ENCODE measurements around the gene ILF3. TPM values are rescaled to one million over a fixed set of nuclear protein-coding genes. Genes with fewer than 3 reads are reported as not detected.

Gene ILF3
- total and polyA plus RNA-seq, 5 donors from 2014 or later: 54.8 to 444 (median 63.8) TPM

DNA sequence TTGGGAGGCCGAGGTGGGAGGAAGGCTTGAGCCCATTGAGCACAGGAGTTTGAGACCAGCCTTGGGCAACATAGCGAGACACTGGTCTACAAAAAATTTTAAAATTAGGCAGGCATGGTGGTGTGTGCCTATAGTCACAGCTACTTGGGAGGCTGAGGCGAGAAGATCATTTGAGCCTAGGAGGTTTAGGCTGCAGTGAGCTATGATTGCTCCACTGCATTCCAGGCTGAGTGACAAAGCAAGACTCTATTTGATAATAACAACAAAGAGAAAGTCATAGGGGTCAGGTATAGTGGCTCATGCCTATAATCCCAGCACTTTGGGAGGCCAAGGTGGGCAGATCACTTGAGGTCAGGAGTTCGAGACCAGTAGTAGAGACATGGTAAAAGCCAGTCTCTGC, 33.4 kb upstream of the ILF3 start:
- Mint-ChIP-seq H3K4me1 (peaks cover 5 to 68% (median 34%) of the 10 kb centered on the region in 4 donors), H3K36me3 (peaks cover 25% of the 10 kb centered on the region), H3K27me3 (no peaks in the 10 kb centered on the region), H3K27ac (peak overlapping the region; percentile 64 to 83 (median 75)), H3K9me3 (no peaks in the 10 kb centered on the region), H3K4me3 (peak overlapping the region in 2 of 4 donors; percentile 54 to 64)
- ATAC-seq (ENCODE audit: low read depth in 2 of 2): no peak
- Histone ChIP-seq H3K36me3 (ENCODE audit: control insufficient read depth, insufficient read depth, low read length) (peaks cover 11% of the 10 kb centered on the region), H3K9me3 (ENCODE audit: control insufficient read depth in 2 of 2, low read length in 2 of 2) (no peaks in the 10 kb centered on the region), H3K27ac (ENCODE audit: insufficient read depth, low read length, poor library complexity, severe bottlenecking) (no peak overlapping the region), H3K4me3 (ENCODE audit: low read depth, low read length) (no peak overlapping the region), H3K4me1 (ENCODE audit: control insufficient read depth, insufficient read depth, low read length, poor library complexity, severe bottlenecking) (peaks cover 29% of the 10 kb centered on the region), H3K27me3 (ENCODE audit: control insufficient read depth, insufficient read depth, low read length) (no peaks in the 10 kb centered on the region)
- no peak for DNase-seq

DNA sequence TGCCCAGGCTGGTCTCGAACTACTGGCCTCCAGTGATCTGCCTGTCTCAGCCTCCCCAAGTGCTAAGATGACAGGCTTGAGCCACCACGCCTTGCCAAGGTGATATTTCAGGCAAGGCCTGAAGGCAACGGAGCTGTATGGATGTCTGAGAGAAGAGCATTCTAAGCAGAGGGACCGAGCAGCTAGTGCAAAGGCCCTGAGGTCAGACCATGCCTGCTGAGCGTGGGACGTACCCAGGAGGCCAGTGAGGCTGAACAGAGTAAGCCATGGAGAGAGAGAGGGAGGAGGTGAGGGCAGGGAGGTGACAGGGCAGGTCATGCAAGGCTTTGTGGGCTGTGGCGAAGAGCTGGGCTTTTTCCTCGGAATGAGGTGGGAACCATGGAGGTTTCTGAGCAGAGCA, 32.2 kb upstream of the ILF3 start:
- H3K27ac Mint-ChIP-seq: peak overlapping the region; percentile 38 to 90 (median 84)
- H3K9me3 ChIP-seq (ENCODE audit: control insufficient read depth in 2 of 2, low read length in 2 of 2): no peaks in the 10 kb centered on the region
- peaks cover 22% of the 10 kb centered on the region for H3K4me1 ChIP-seq (ENCODE audit: control insufficient read depth, insufficient read depth, low read length, poor library complexity, severe bottlenecking)
- H3K4me3 ChIP-seq (ENCODE audit: low read depth, low read length): no peak overlapping the region
- H3K27ac ChIP-seq (ENCODE audit: insufficient read depth, low read length, poor library complexity, severe bottlenecking): peak overlapping the region; percentile 2
- peaks cover 5 to 68% (median 32%) of the 10 kb centered on the region in 4 donors for H3K4me1 Mint-ChIP-seq
- ATAC-seq (ENCODE audit: low read depth in 2 of 2): no peak
- no peaks in the 10 kb centered on the region for H3K27me3 Mint-ChIP-seq
- H3K27me3 ChIP-seq (ENCODE audit: control insufficient read depth, insufficient read depth, low read length): no peaks in the 10 kb centered on the region
- H3K4me3 Mint-ChIP-seq: peak overlapping the region in 1 of 4 donors; percentile 45
- no peaks in the 10 kb centered on the region for H3K9me3 Mint-ChIP-seq
- H3K36me3 Mint-ChIP-seq: peaks cover 25% of the 10 kb centered on the region
- no peak for DNase-seq
- peaks cover 11% of the 10 kb centered on the region for H3K36me3 ChIP-seq (ENCODE audit: control insufficient read depth, insufficient read depth, low read length)

DNA sequence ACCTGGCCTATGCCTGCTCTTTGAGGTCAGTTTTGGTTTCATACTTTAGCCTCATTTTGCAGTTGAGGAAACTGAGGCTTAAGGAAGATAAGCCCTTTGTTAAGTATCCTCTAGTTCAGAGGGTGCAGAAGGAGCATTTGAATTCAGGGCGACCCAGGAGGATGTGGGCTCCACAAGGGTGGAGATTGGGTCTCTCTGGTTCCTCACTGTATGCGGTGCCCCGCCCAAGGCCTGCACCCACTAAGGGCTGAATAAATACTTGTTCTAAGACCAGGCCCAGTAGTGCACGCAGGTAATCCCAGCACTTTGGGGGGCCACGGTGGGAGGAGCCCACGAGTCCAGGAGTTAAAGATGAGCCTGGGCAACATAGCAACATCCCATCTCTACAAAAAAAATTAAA, 29.6 kb upstream of the ILF3 start:
- H3K36me3 Mint-ChIP-seq: peaks cover 28% of the 10 kb centered on the region

DNA sequence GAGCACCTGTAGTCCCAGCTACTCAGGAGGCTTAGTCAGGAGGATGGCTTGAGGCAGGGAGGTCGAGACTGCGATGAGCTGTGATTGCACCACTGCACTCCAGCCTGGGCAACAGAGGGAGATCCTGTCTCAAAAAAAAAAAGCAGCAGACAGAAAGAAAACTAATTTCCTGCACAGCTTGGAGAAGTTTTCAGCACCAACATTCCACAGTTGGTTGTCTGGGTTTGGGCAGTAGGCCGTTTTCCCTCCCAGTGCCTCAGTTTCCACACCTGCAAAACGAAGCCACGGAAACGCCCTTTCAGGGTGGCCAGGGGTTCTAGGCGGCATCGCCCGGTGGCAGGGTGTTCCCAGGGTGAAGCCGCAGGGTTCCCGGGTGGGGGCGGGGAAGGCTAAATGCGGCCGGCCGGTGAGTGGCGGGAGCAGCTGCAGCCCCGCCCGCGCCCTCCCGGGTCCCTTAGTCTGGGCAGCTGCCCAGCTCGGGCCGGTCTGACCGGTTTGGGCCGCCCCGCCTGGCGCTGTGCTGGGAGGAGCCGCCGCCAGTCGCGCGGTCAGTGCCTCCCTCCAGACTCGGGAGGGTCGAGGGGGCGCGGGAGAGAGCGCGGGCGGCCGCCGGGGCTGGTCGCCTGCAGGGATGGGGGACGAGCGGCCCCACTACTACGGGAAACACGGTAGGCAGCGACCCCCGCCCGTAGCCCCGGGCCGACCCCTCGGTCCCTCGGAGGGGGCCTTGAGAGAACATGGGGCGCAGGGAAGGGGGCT, 29.0 kb upstream of the ILF3 start, which contains the start of gene SLC44A2:
Gene SLC44A2 (plus strand): TSS at position 551 of the 759 bp plus-strand sequence. CDS start 81 bp downstream, at position 632.
- Histone ChIP-seq H3K36me3 (ENCODE audit: control insufficient read depth, insufficient read depth, low read length) (peaks cover 34% of the 10 kb centered on the region), H3K27ac (ENCODE audit: insufficient read depth, low read length, poor library complexity, severe bottlenecking) (peak within 1 kb of the TSS; percentile 25), H3K4me1 (ENCODE audit: control insufficient read depth, insufficient read depth, low read length, poor library complexity, severe bottlenecking) (peaks cover 22% of the 10 kb centered on the region), H3K4me3 (ENCODE audit: low read depth, low read length) (peak within 1 kb of the TSS; percentile 53), H3K27me3 (ENCODE audit: control insufficient read depth, insufficient read depth, low read length) (no peaks in the 10 kb centered on the region), H3K9me3 (ENCODE audit: control insufficient read depth in 2 of 2, low read length in 2 of 2) (no peaks in the 10 kb centered on the region)
- Mint-ChIP-seq H3K36me3 (peaks cover 28% of the 10 kb centered on the region), H3K9me3 (no peaks in the 10 kb centered on the region), H3K27ac (peak within 1 kb of the TSS; percentile 67 to 92 (median 83)), H3K27me3 (no peaks in the 10 kb centered on the region), H3K4me3 (peak within 1 kb of the TSS; percentile 11 to 85 (median 62)), H3K4me1 (peaks cover 5 to 51% (median 28%) of the 10 kb centered on the region in 4 donors)
- ATAC-seq (ENCODE audit: low read depth in 2 of 2) (no peak), DNase-seq (no peak)

More for the DNA sequence above, 29.6 kb upstream of the ILF3 start:
- ATAC-seq (ENCODE audit: low read depth in 2 of 2) (peak; percentile 84 to 89), DNase-seq (peak in 2 of 3 donors; percentile 28 to 82)
- peak overlapping the region; percentile 25 for H3K27ac ChIP-seq (ENCODE audit: insufficient read depth, low read length, poor library complexity, severe bottlenecking)
- Mint-ChIP-seq H3K27ac (peak overlapping the region; percentile 67 to 92 (median 83)), H3K9me3 (no peaks in the 10 kb centered on the region), H3K27me3 (no peaks in the 10 kb centered on the region), H3K4me1 (peaks cover 5 to 57% (median 28%) of the 10 kb centered on the region in 4 donors), H3K4me3 (peak overlapping the region; percentile 11 to 85 (median 62))
- H3K4me3 ChIP-seq (ENCODE audit: low read depth, low read length): peak overlapping the region; percentile 53
- H3K36me3 ChIP-seq (ENCODE audit: control insufficient read depth, insufficient read depth, low read length): peaks cover 30% of the 10 kb centered on the region
- H3K27me3 ChIP-seq (ENCODE audit: control insufficient read depth, insufficient read depth, low read length): no peaks in the 10 kb centered on the region
- H3K4me1 ChIP-seq (ENCODE audit: control insufficient read depth, insufficient read depth, low read length, poor library complexity, severe bottlenecking): peaks cover 22% of the 10 kb centered on the region
- no peaks in the 10 kb centered on the region for H3K9me3 ChIP-seq (ENCODE audit: control insufficient read depth in 2 of 2, low read length in 2 of 2)

DNA sequence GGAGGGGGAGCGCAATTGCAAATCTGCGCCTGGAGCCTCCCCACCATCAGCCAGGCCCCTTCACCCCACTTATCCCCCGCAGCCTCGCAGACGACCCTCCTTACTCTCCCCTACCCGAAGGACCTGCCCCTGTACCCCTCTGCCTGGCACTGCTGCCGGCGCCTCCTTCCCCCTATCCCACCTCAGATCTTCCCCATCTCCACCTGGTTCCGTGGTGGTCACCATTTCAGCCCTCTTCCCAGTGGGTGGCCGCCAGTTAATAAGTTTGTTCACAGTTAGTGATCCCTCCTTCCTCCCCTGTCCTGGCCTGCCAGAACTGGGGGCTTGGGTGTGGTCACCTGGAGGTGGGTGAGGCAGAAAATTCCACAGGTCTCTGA, 28.4 kb upstream of the ILF3 start:
- no peaks in the 10 kb centered on the region for H3K9me3 Mint-ChIP-seq
- Histone ChIP-seq H3K27me3 (ENCODE audit: control insufficient read depth, insufficient read depth, low read length) (no peaks in the 10 kb centered on the region), H3K4me1 (ENCODE audit: control insufficient read depth, insufficient read depth, low read length, poor library complexity, severe bottlenecking) (peaks cover 22% of the 10 kb centered on the region), H3K36me3 (ENCODE audit: control insufficient read depth, insufficient read depth, low read length) (peaks cover 33% of the 10 kb centered on the region), H3K4me3 (ENCODE audit: low read depth, low read length) (no peak overlapping the region), H3K9me3 (ENCODE audit: control insufficient read depth in 2 of 2, low read length in 2 of 2) (no peaks in the 10 kb centered on the region), H3K27ac (ENCODE audit: insufficient read depth, low read length, poor library complexity, severe bottlenecking) (no peak overlapping the region)
- H3K4me1 Mint-ChIP-seq: peaks cover under 1 to 46% (median 23%) of the 10 kb centered on the region in 4 donors
- no peaks in the 10 kb centered on the region for H3K27me3 Mint-ChIP-seq
- DNase-seq (no peak), ATAC-seq (ENCODE audit: low read depth in 2 of 2) (no peak)
- H3K27ac Mint-ChIP-seq: peak overlapping the region in 1 of 3 donors; percentile 90
- peaks cover 24% of the 10 kb centered on the region for H3K36me3 Mint-ChIP-seq
- no peak overlapping the region for H3K4me3 Mint-ChIP-seq

DNA sequence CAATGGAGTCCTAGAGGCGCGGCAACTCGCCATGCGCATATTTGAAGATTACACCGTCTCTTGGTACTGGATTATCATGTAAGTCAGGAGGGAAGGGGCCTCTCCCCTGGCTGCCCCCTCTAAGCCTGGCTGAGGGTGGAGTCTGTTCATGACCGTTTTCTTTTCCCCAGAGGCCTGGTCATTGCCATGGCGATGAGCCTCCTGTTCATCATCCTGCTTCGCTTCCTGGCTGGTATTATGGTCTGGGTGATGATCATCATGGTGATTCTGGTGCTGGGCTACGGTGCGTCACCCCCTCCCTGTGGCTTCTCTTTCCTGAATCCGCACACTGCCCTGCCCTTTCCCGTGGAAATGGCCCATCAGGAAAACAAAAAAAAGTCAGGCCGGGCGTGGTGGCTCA, 22.3 kb upstream of the ILF3 start:
- Mint-ChIP-seq H3K36me3 (peaks cover 40% of the 10 kb centered on the region), H3K27ac (no peak overlapping the region)
- ATAC-seq (ENCODE audit: low read depth in 2 of 2): no peak

DNA sequence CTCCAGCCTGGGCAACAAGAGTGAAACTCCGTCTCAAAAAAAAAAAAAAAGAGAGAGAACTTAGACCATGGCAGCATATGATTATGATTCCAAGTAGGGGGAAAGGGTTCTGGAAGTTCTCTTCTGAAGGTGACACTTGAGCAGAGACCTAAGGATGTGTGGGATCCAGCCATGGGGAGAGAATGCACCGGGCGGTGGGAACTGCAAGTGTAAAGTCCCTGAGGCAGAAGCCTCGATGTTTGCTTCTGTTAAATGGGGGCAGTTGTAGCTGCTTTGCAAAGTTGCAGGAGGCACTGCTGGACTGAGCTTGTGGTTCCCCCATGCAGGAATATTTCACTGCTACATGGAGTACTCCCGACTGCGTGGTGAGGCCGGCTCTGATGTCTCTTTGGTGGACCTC, 19.7 kb upstream of the ILF3 start:
- Mint-ChIP-seq H3K9me3 (no peaks in the 10 kb centered on the region), H3K27me3 (no peaks in the 10 kb centered on the region), H3K4me1 (peaks cover 0 to 13% (median 5%) of the 10 kb centered on the region in 4 donors), H3K36me3 (peaks cover 43% of the 10 kb centered on the region), H3K27ac (no peak overlapping the region), H3K4me3 (no peak overlapping the region)
- no peaks in the 10 kb centered on the region for H3K4me1 ChIP-seq (ENCODE audit: control insufficient read depth, insufficient read depth, low read length, poor library complexity, severe bottlenecking)
- ATAC-seq (ENCODE audit: low read depth in 2 of 2): no peak
- H3K27me3 ChIP-seq (ENCODE audit: control insufficient read depth, insufficient read depth, low read length): no peaks in the 10 kb centered on the region
- no peak for DNase-seq
- peaks cover 81% of the 10 kb centered on the region for H3K36me3 ChIP-seq (ENCODE audit: control insufficient read depth, insufficient read depth, low read length)
- H3K27ac ChIP-seq (ENCODE audit: insufficient read depth, low read length, poor library complexity, severe bottlenecking): no peak overlapping the region
- no peaks in the 10 kb centered on the region for H3K9me3 ChIP-seq (ENCODE audit: control insufficient read depth in 2 of 2, low read length in 2 of 2)
- H3K4me3 ChIP-seq (ENCODE audit: low read depth, low read length): no peak overlapping the region

More for the DNA sequence above, 22.3 kb upstream of the ILF3 start:
- H3K4me3 Mint-ChIP-seq: no peak overlapping the region
- peaks cover 79% of the 10 kb centered on the region for H3K36me3 ChIP-seq (ENCODE audit: control insufficient read depth, insufficient read depth, low read length)
- H3K9me3 Mint-ChIP-seq: no peaks in the 10 kb centered on the region
- no peak for DNase-seq
- H3K27me3 ChIP-seq (ENCODE audit: control insufficient read depth, insufficient read depth, low read length): no peaks in the 10 kb centered on the region
- H3K27ac ChIP-seq (ENCODE audit: insufficient read depth, low read length, poor library complexity, severe bottlenecking): no peak overlapping the region
- H3K4me3 ChIP-seq (ENCODE audit: low read depth, low read length): no peak overlapping the region
- H3K4me1 Mint-ChIP-seq: peaks cover 0 to 6% (median 5%) of the 10 kb centered on the region in 4 donors
- no peaks in the 10 kb centered on the region for H3K4me1 ChIP-seq (ENCODE audit: control insufficient read depth, insufficient read depth, low read length, poor library complexity, severe bottlenecking)
- no peaks in the 10 kb centered on the region for H3K27me3 Mint-ChIP-seq
- no peaks in the 10 kb centered on the region for H3K9me3 ChIP-seq (ENCODE audit: control insufficient read depth in 2 of 2, low read length in 2 of 2)
